Left renal cortex interstitium (tissue), 4 donors: ENCODE measurements around the gene GPC3. TPM values are rescaled to one million over a fixed set of nuclear protein-coding genes. Genes with fewer than 3 reads are reported as not detected.

Experiments used
- DNase-seq, 4 donors: peaks; one replicate each; pipeline ENCODE4 v3.0.0-alpha.2; 2013; ENCODE audit warnings: low read depth in 4 of 4, low spot score in 2 of 4, missing footprints in 1 of 4
- polyA plus RNA-seq, 4 donors: library from polyadenylated mRNA; unstranded; fragments of 120-200 nt; gene quantifications; one replicate each; pipeline ENCODE4 v1.2.1, GENCODE V29; 2013; ENCODE audit not compliant: insufficient read length in 4 of 4

GPC3 gene
- polyA plus RNA-seq, 4 donors, result 942 to 1,302 (median 1,241) TPM

DNA sequence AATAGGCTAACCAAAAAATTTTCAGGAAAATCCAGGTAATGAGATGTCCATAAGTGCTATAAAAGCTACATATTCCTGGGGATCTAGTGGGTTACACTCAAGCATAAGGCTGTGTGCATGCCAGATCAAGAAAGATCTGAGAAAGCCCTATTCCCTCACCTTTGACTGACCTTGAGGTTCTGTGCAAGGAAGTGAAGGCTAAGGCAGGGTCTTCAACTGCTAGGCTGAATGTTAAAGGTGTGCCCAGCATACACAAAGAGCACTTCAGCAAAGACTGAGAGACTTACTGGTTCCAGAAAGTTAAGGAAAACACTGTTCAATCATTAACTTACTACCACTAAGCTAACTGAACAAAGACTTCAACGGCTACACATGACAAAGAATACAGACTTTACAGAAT lies 269.7 kb downstream of the GPC3 start:
- DNase-seq, result no peak

DNA sequence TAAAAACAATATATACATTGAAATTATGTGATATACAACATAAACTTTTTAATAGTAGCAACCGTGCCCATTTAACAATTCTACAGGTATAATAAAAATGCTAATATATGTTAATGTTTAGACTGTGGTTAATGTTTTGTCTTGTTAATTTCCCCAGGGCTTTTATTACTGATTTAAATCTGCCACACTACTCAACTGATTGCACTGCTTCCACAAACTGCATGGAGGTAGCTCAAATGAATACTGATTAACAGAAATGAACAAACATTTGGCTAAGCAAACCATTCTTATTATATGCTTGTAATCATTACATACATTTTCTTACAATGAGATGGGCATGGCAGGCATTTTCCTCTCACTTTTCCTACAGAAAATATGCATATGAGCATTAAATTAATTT lies 275.9 kb downstream of the GPC3 start:
- DNase-seq, result no peak

- no peak for DNase-seq
Observed at GRCh38 chrX:133706890-133707289, 278.5 kb downstream of the GPC3 start.

DNA sequence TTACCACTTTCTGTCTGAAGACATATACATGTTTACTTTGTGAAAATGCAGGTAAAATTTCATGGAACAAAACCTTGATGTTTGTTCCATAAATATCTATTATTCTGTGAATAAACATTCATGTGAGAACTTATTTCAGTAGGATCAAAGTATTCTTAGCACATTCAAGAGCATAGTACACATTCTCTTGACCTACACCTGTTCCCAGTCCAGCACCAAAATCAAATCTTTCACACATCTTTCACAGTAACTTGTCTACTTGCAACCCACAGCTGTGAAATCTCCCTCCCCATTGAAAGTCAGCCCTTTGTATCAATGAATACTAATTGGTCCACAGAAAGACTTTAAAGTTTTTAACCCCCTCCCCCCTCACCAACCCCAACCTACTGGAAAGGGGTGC lies 283.2 kb downstream of the GPC3 start:
- DNase-seq, result no peak

DNA sequence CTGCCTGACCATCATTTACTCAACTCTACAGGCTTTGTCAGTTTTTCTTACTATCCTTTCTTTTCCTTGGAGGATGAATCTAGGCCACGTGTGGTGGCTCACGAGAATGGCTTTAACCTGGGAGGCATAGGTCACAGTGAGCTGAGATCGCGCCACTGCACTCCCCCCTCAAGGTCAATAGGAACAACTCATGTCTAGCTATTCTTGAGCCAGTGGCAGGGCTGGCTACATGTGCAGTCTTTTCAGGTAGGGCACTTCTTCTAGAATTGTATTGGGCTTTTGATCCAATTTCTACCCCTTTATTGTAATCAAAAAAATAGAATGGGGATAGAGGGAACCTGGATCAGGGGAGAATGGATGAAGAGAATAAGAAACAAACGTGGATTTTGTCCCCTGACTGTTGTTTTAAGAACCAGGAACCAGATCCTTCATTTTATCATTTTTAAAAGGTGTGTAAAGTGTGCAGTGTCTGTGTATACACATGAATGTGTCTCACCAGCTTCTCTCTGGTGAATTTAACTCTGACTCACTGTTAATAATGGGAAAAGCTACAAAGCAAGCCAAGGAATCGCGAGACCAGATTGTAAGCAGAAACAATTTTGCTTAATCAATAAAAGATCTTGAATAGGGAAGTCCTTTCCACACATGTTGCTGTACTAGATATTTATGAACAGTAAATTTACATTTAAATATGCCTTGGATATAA lies 286.2 kb downstream of the GPC3 start:
- DNase-seq, result no peak

- DNase-seq, result no peak
Observed at GRCh38 chrX:133698298-133698697, 287.1 kb downstream of the GPC3 start.

DNA sequence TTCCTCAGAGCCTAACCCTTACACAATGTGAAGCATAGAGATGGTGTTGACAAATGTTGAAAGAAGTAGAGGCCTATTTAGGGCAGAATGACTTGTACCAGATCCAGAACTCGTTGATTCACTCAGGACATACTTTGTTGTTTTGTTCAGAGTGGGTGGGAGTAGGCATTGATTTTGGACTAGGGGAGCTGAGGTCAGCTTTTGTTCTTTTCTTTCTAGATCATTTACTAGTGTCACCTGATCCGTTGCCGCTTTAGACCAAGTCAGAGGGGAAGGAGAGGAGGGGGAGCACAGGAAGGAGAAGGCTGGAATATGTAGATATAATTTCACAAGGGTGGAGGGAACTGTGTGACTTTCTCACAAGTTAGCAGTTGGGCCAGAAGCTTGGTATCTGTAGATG lies 287.7 kb downstream of the GPC3 start:
- no peak for DNase-seq

GRCh38 chrX:133689997-133690599 lies 295.3 kb downstream of the GPC3 start:
- no peak for DNase-seq

GRCh38 chrX:133685822-133686221 lies 299.6 kb downstream of the GPC3 start:
- DNase-seq, result no peak

DNA sequence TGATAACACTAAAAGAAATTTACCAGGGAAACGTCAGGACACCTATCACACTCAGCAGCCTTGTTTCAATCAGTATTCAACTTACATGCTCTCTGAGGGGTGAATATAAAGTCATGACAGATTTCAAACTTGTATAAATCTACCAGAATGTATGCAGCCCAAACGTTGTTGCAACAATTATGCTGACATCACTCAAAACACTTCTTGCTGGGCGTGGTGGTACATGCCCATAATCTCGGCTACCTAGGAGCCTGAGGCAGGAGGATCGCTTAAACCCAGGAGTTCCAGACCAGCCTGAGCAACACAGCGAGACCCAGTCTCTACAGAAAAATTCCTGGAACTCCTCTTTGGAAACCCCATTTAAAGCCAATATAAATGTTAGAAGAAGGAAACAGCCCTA lies 303.5 kb downstream of the GPC3 start:
- no peak for DNase-seq

DNA sequence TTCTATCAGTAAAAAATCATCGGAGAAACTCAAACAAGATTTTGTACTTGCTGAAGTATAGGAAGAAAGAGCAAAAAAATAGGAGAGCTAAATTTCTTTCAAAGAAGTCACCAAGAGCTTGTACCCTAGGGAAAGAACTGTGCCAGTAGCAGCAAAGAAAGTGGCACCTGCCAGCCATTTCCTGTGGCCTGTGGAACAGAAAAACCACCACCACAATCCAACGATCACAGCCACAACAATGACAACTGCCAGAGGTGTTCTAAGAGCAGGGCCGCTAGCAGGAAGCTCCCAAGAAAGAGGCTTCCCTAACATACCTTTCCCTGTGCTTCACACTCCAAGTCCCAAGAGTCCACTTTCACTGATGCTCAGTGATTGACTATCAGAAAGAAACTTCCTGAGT lies 304.0 kb downstream of the GPC3 start:
- no peak for DNase-seq

- no peak for DNase-seq
Observed at GRCh38 chrX:133677123-133678063, 308.0 kb downstream of the GPC3 start.

DNA sequence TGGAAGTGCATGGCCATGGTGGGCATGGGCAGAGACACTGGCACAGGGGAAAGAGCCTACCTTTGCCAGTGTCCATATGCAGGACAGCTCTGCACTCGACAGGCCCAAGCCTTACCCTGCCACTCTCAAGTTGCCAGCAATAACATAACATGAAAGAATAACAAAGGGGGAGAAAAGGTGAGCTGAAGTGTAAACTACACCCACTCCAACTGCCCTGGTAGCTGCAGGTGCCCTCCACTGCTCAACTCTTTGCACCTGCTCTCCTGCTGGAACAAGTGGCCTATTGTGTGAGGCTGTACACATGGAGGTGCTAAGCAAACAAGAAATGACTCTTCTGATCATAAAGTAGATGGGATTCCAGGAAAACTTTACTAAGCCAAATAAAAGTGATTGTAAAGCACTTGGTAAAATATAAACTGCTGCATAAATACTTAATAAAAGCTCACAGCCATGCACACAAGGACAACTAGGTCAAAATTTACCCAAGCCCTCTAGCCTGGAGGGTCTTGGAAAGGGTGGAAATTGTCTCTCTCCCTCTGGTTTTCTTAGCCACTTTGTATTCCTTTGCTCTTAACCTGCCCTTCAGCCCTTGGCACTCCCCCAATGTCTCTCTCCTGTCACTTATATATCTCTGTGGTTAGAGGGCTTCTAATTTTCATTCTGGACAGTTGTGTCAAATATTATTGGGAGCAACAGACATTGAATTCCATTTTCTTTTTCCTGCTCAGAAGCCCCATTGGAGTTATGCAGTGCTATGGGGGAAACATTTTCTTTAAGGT lies 308.9 kb downstream of the GPC3 start:
- no peak for DNase-seq

GRCh38 chrX:133674726-133675470 lies 310.5 kb downstream of the GPC3 start:
- DNase-seq, result no peak

DNA sequence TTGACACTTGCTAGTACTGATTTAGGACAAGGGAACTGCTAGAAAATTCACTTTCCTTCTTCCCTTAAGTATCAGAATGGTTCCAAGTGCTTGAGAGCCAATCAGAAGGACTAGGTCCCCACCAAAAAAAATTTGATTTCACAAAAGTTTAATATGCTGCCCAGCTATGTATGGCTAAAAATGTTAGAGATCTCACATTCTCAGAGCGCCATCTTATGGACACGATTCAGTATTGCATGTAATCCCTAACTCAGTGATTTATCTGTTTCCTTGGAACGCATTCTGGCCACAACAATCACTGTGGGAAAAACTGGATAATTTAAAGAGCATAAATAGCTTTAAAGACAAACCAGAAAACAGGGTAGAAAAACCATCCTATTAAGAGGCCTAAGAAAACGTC lies 315.0 kb downstream of the GPC3 start:
- peak in 3 of 4 donors; percentile 15 to 29 (median 28) for DNase-seq

DNA sequence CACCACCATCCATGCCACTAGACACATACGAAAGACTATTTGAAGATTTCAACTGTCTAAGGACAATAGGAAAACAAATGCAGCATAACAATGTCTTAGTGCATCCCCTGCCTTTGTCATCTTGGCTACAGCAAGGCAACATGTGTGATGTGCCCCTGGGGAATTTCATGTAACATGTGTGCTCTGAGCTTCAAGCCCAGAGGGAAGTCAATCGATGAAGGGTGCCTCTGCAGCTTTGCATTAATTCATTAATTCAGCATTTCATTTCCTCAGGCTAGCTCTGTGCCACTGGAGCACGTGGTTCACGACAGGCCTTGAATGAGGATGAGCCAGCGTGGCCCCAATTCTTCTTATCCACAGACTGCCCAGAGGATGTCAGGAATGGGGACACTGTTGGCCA lies 316.2 kb downstream of the GPC3 start:
- DNase-seq, result no peak

- no peak for DNase-seq
Observed at GRCh38 chrX:133668225-133668931, 317.0 kb downstream of the GPC3 start.

DNA sequence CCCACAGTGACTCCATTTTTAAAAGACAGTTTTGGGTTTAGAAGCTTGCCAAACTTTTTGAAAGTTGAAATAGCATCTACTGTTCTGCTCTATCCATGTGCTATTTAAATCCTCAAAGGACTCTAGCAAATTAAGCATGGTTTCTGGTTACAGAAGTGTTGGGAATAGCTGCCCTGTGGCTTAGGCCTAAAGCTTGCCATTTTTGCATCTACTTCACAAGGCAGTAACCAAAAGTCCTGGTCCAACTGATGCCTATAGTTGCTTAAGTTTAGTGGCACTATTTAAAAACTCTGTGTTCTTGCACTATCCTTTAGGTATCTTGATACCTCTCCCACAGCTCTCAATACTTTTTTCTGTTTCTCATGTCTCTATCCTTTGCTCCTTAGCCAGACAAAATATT lies 319.1 kb downstream of the GPC3 start:
- no peak for DNase-seq
